Measurements from ENCODE around the gene SPART. TPM values are rescaled to one million over a fixed set of nuclear protein-coding genes. Genes with fewer than 3 reads are reported as not detected.

The SPART gene
- total and polyA plus RNA-seq, 8 donors, result 59.1 to 111 (median 91.9) TPM

GRCh38 chr13:36261976-36262375, 84.2 kb downstream of the SPART start:
- no peaks in the 10 kb centered on the region for H3K36me3 ChIP-seq
- ATAC-seq, result peak; percentile 66
- H3K27me3 ChIP-seq, result no peaks in the 10 kb centered on the region
- H3K4me1 ChIP-seq, result no peaks in the 10 kb centered on the region
- H3K4me3 ChIP-seq, result no peak overlapping the region
- no peak for DNase-seq
- H3K27ac ChIP-seq, result no peak overlapping the region
- no peaks in the 10 kb centered on the region for H3K9me3 ChIP-seq
- intact Hi-C loops (cut with DNase I), result no loop called here
- TF ChIP-seq, protein P1, sequence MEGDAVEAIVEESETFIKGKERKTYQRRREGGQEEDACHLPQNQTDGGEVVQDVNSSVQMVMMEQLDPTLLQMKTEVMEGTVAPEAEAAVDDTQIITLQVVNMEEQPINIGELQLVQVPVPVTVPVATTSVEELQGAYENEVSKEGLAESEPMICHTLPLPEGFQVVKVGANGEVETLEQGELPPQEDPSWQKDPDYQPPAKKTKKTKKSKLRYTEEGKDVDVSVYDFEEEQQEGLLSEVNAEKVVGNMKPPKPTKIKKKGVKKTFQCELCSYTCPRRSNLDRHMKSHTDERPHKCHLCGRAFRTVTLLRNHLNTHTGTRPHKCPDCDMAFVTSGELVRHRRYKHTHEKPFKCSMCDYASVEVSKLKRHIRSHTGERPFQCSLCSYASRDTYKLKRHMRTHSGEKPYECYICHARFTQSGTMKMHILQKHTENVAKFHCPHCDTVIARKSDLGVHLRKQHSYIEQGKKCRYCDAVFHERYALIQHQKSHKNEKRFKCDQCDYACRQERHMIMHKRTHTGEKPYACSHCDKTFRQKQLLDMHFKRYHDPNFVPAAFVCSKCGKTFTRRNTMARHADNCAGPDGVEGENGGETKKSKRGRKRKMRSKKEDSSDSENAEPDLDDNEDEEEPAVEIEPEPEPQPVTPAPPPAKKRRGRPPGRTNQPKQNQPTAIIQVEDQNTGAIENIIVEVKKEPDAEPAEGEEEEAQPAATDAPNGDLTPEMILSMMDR (IDR thresholded peaks at IDR 0.05), result no peak

- H3K36me3 ChIP-seq, result no peaks in the 10 kb centered on the region
- TF ChIP-seq, protein P1 (IDR thresholded peaks at IDR 0.05), result no peak
- H3K4me1 ChIP-seq, result no peaks in the 10 kb centered on the region
- intact Hi-C loops (cut with DNase I), result no loop called here
- no peak overlapping the region for H3K4me3 ChIP-seq
- ATAC-seq (no peak), DNase-seq (no peak)
- no peaks in the 10 kb centered on the region for H3K27me3 ChIP-seq
- H3K27ac ChIP-seq, result no peak overlapping the region
- H3K9me3 ChIP-seq, result no peaks in the 10 kb centered on the region
These were observed 85.2 kb downstream of the SPART start for GRCh38 chr13:36261011-36261410.

DNA sequence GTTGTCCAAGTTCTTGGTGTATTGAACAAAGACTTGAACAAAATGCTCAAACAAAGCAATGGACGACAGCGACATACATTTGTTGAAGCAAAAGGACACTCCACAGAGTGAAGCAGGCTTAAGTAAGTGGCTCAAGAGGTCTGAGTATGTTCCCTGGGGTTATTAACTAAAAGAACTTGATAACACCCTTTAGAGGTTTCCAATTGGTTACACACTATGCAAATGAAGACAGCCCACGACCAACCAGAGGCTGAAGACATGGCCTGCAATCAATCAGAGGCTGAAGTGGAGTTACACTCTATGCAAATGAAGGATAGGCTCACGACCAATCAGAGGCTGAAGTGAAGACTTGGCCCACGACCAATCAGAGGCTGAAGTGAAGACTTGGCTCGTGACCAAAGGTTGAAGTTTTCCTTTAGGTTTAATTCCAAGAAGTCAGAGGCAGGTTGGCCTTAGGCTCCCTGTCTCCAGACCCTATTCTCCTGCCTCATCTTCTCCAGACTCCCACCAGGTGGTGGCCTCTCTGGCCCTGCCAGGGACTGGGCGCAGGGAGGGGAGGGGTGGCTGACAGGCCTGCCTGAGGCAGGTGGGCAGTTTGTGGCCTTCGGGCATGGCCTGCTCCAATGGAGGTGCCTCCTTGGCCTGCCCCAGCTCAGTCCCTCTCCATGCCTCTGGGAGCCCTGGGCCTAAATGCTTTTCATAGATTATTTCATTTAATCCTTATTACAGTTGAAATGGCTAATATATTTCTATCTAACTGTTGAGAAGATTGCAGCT, 86.6 kb downstream of the SPART start:
- ATAC-seq (peak; percentile 66), DNase-seq (peak in 1 of 4 donors; percentile 66)
- Histone ChIP-seq H3K9me3 (no peaks in the 10 kb centered on the region), H3K4me1 (no peaks in the 10 kb centered on the region), H3K36me3 (no peaks in the 10 kb centered on the region), H3K27me3 (no peaks in the 10 kb centered on the region), H3K4me3 (no peak overlapping the region), H3K27ac (no peak overlapping the region)
- TF ChIP-seq, protein P1 (IDR thresholded peaks at IDR 0.05), result no peak
- intact Hi-C loops (cut with DNase I), result no loop called here

- ATAC-seq (no peak), DNase-seq (no peak)
- Histone ChIP-seq H3K27ac (no peak overlapping the region), H3K4me1 (no peaks in the 10 kb centered on the region), H3K9me3 (no peaks in the 10 kb centered on the region), H3K4me3 (no peak overlapping the region), H3K27me3 (no peaks in the 10 kb centered on the region), H3K36me3 (no peaks in the 10 kb centered on the region)
- TF ChIP-seq, protein P1 (IDR thresholded peaks at IDR 0.05), result no peak
- intact Hi-C loops (cut with DNase I), result no loop called here
These were observed 87.4 kb downstream of the SPART start for GRCh38 chr13:36258831-36259230.

Other genes starting within 250 kb of the SPART start
- 10 to 100 TPM; 19.5 to 20.5 TPM for gene DCLK1, start 215.0 kb downstream of the SPART start, total RNA-seq
- 10 to 100 TPM; 10.5 to 13.3 (median 11.7) TPM for gene DCLK1, start 215.0 kb downstream of the SPART start, polyA plus RNA-seq (ENCODE audit: insufficient read length in 6 of 6)
- gene SOHLH2, start 131.8 kb downstream of the SPART start, total RNA-seq, result under 1 TPM in 1 of 2 donors, not detected in 1; 0.29 TPM
- 1 to 10 TPM in 5 of 6 donors, under 1 TPM in 1; 0.92 to 4.8 (median 2.9) TPM for gene SOHLH2, start 131.8 kb downstream of the SPART start, polyA plus RNA-seq (ENCODE audit: insufficient read length in 6 of 6)
- gene CCDC169, start 48.6 kb downstream of the SPART start, total RNA-seq, result 1 to 10 TPM in 1 of 2 donors, under 1 TPM in 1; 0.76 to 2.6 TPM
- 10 to 100 TPM in 1 of 6 donors, 1 to 10 TPM in 5; 4.6 to 10.2 (median 7.2) TPM for gene CCDC169, start 48.6 kb downstream of the SPART start, polyA plus RNA-seq (ENCODE audit: insufficient read length in 6 of 6)
- gene CCNA1, start 86.1 kb upstream of the SPART start, total RNA-seq, result 1 to 10 TPM in 1 of 2 donors, under 1 TPM in 1; 0.15 to 1.5 TPM
- gene CCNA1, start 86.1 kb upstream of the SPART start, polyA plus RNA-seq (ENCODE audit: insufficient read length in 6 of 6), result 1 to 10 TPM; 1.7 to 4.6 (median 2.4) TPM